ENCODE data around the gene KRT32. TPM values are rescaled to one million over a fixed set of nuclear protein-coding genes. Genes with fewer than 3 reads are reported as not detected.

KRT32 gene
- total and polyA plus RNA-seq, 9 of the 15 experiments (the other 6 are each of a cell fraction or from before 2014, with no cell fraction given), result not detected

GRCh38 chr17:41456204-41456603 is 11.0 kb downstream of the KRT32 start:
- H3K4me2 ChIP-seq (ENCODE audit: insufficient read depth, low read length), result no peak overlapping the region
- no peaks in the 10 kb centered on the region for H4K20me1 ChIP-seq (replicated peaks; ENCODE audit: control insufficient read depth, insufficient read depth, low read length)
- no peak overlapping the region for H3K27ac ChIP-seq (ENCODE audit: extremely low read depth, low read depth, low read length)
- BruUV-seq (replicated peaks), result no TSS peak
- in situ Hi-C loops (cut with MboI) (no loop called here), intact Hi-C loops (cut with micrococcal nuclease) (no loop called here)
- no peaks in the 10 kb centered on the region for H3K79me2 ChIP-seq (ENCODE audit: control insufficient read depth, insufficient read depth, low read length)
- WGBS (ENCODE audit: insufficient coverage, low coverage, missing lambda C conversion rate), result 3% methylated on average over 3 of the region's 3 CpGs
- no peaks in the 10 kb centered on the region; the same call in 1 of the 2 replicates for H3K9me3 ChIP-seq (replicated peaks; ENCODE audit: control insufficient read depth, insufficient read depth, low read depth, low read length)
- FAIRE-seq (no peak), ATAC-seq (no peak), DNase-seq (ENCODE audit: extremely low read depth in 1 of 4, low spot score in 3 of 4) (no peak)
- ChIA-PET POLR2A (no interaction called here), CTCF (ENCODE audit: low intra/inter-chr PET ratio) (no interaction called here)
- H3K27me3 ChIP-seq (ENCODE audit: control insufficient read depth in 2 of 2, insufficient read depth in 2 of 2, low read length in 2 of 2), result peaks cover 0 to 10% of the 10 kb centered on the region in 2 experiments; a peak in 2 of 5 replicates
- TF ChIP-seq, protein P1, sequence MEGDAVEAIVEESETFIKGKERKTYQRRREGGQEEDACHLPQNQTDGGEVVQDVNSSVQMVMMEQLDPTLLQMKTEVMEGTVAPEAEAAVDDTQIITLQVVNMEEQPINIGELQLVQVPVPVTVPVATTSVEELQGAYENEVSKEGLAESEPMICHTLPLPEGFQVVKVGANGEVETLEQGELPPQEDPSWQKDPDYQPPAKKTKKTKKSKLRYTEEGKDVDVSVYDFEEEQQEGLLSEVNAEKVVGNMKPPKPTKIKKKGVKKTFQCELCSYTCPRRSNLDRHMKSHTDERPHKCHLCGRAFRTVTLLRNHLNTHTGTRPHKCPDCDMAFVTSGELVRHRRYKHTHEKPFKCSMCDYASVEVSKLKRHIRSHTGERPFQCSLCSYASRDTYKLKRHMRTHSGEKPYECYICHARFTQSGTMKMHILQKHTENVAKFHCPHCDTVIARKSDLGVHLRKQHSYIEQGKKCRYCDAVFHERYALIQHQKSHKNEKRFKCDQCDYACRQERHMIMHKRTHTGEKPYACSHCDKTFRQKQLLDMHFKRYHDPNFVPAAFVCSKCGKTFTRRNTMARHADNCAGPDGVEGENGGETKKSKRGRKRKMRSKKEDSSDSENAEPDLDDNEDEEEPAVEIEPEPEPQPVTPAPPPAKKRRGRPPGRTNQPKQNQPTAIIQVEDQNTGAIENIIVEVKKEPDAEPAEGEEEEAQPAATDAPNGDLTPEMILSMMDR (IDR thresholded peaks at IDR 0.05 in 2 of 3, conservative IDR thresholded peaks at IDR 0.05 in 1 of 3; ENCODE audit: insufficient read depth in 2 of 3, low read depth in 1 of 3, low read length in 3 of 3), result peak in 2 of 3 experiments; percentile 17 to 27; a peak in 2 of 6 replicates
- no peak for TF ChIP-seq KHSRP (IDR thresholded peaks at IDR 0.05)
- H3K9ac ChIP-seq (ENCODE audit: insufficient read depth in 1 of 2, low read depth in 2 of 2, low read length in 2 of 2), result no peak overlapping the region
- no peak overlapping the region for H2AFZ ChIP-seq (ENCODE audit: low read depth, low read length)
- H3K4me1 ChIP-seq (replicated peaks in 1 of 2; ENCODE audit: control insufficient read depth in 2 of 2, insufficient read depth in 2 of 2, low read length in 2 of 2), result no peaks in the 10 kb centered on the region; a peak in 1 of 5 replicates
- no peaks in the 10 kb centered on the region for H3K36me3 ChIP-seq (ENCODE audit: control insufficient read depth, insufficient read depth, low read length)
- H3K9me1 ChIP-seq (ENCODE audit: control insufficient read depth, insufficient read depth, low read length), result no peaks in the 10 kb centered on the region
- H3K4me3 ChIP-seq, result no peak overlapping the region

GRCh38 chr17:41455236-41455635 is 11.9 kb downstream of the KRT32 start:
- in situ Hi-C loops (cut with MboI) (no loop called here), intact Hi-C loops (cut with micrococcal nuclease) (no loop called here)
- CTCF ChIA-PET (ENCODE audit: low intra/inter-chr PET ratio), result no interaction called here
- no peak overlapping the region for H3K4me2 ChIP-seq (ENCODE audit: insufficient read depth, low read length)
- ATAC-seq (no peak), FAIRE-seq (no peak), DNase-seq (ENCODE audit: extremely low read depth in 1 of 4, low spot score in 3 of 4) (no peak)
- no peaks in the 10 kb centered on the region for H3K79me2 ChIP-seq (ENCODE audit: control insufficient read depth, insufficient read depth, low read length)
- H3K9ac ChIP-seq (ENCODE audit: insufficient read depth in 1 of 2, low read depth in 2 of 2, low read length in 2 of 2), result no peak overlapping the region
- BruUV-seq (replicated peaks), result no TSS peak
- H3K9me3 ChIP-seq (replicated peaks; ENCODE audit: control insufficient read depth, insufficient read depth, low read depth, low read length), result no peaks in the 10 kb centered on the region; the same call in 1 of the 2 replicates
- no peak overlapping the region for H3K4me3 ChIP-seq
- POLR2A ChIA-PET, result interaction anchor here (0.7 kb wide), 1 partner anchor 31 kb away, joined by 3 read pairs; no protein-coding TSS in a partner anchor
- H3K27ac ChIP-seq (ENCODE audit: extremely low read depth, low read depth, low read length), result no peak overlapping the region
- no peaks in the 10 kb centered on the region; a peak in 1 of 5 replicates for H3K4me1 ChIP-seq (replicated peaks in 1 of 2; ENCODE audit: control insufficient read depth in 2 of 2, insufficient read depth in 2 of 2, low read length in 2 of 2)
- no peak overlapping the region for H2AFZ ChIP-seq (ENCODE audit: low read depth, low read length)
- TF ChIP-seq TARDBP (IDR thresholded peaks at IDR 0.05) (no peak), ZNF507 (tag; conservative IDR thresholded peaks at IDR 0.05) (no peak), ZZZ3 (IDR thresholded peaks at IDR 0.05) (no peak), GTF2A2 (tag; IDR thresholded peaks at IDR 0.05) (no peak), ZC3H8 (IDR thresholded peaks at IDR 0.05) (no peak), MCM3 (IDR thresholded peaks at IDR 0.05) (no peak), ZNF445 (CRISPR knock-in tag; IDR thresholded peaks at IDR 0.05; ENCODE audit: low read depth) (no peak), ZNF766 (CRISPR knock-in tag; conservative IDR thresholded peaks at IDR 0.05) (no peak)
- H3K27me3 ChIP-seq (ENCODE audit: control insufficient read depth in 2 of 2, insufficient read depth in 2 of 2, low read length in 2 of 2), result peaks cover 0 to 5% of the 10 kb centered on the region in 2 experiments; a peak in 2 of 5 replicates
- 0% methylated on average over 1 of the region's 1 CpG for WGBS (ENCODE audit: insufficient coverage, low coverage, missing lambda C conversion rate)
- no peaks in the 10 kb centered on the region for H4K20me1 ChIP-seq (replicated peaks; ENCODE audit: control insufficient read depth, insufficient read depth, low read length)
- no peaks in the 10 kb centered on the region for H3K9me1 ChIP-seq (ENCODE audit: control insufficient read depth, insufficient read depth, low read length)
- H3K36me3 ChIP-seq (ENCODE audit: control insufficient read depth, insufficient read depth, low read length), result no peaks in the 10 kb centered on the region
